SK-N-SH treated with all-trans-retinoic acid at 6 μM for 48 hours (cell line): ENCODE data around the gene OVOL2.

Experiments used
- ATAC-seq: fragments of 200-7000 bp; cut with Tn5 transposase; 3 replicates; pipeline ENCODE4 v1.9.1; 2020; ENCODE audit warnings: mild to moderate bottlenecking, moderate library complexity
- ARNTL ChIP-seq: fragments of 450-650 bp; formaldehyde crosslinking; IDR thresholded peaks from 2 replicates; pipeline ENCODE4 v1.5.0; 2020; ENCODE audit warnings: low read depth, mild to moderate bottlenecking, moderate library complexity, borderline replicate concordance
- BACH2 ChIP-seq: fragments of 250-450 bp; sonication (Bioruptor Pico); IDR thresholded peaks from 2 replicates; pipeline ENCODE4 v1.9.0; 2021; ENCODE audit warnings: mild to moderate bottlenecking, borderline replicate concordance
- CREB5 ChIP-seq: fragments of 250-450 bp; sonication (Bioruptor Pico); IDR thresholded peaks from 2 replicates; pipeline ENCODE4 v1.5.1; 2020; ENCODE audit warnings: low read depth, mild to moderate bottlenecking, moderate library complexity
- CSDC2 ChIP-seq: fragments of 250-450 bp; sonication (Bioruptor Pico); IDR thresholded peaks from 2 replicates; pipeline ENCODE4 v1.5.0; 2020; ENCODE audit warnings: mild to moderate bottlenecking, moderate library complexity
- CSRNP3 ChIP-seq: fragments of 250-450 bp; sonication (Bioruptor Pico); IDR thresholded peaks from 2 replicates; pipeline ENCODE4 v1.5.1; 2021; ENCODE audit warnings: mild to moderate bottlenecking, moderate library complexity
- ESRRG ChIP-seq: fragments of 250-450 bp; sonication (Bioruptor Pico); IDR thresholded peaks from 2 replicates; pipeline ENCODE4 v1.6.1; 2021; ENCODE audit warnings: mild to moderate bottlenecking
- GLIS3 ChIP-seq: fragments of 250-450 bp; sonication (Bioruptor Pico); IDR thresholded peaks from 2 replicates; pipeline ENCODE4 v1.5.0; 2020; ENCODE audit warnings: mild to moderate bottlenecking, moderate library complexity
- OSR1 ChIP-seq: fragments of 250-450 bp; sonication (Bioruptor Pico); IDR thresholded peaks from 2 replicates; pipeline ENCODE4 v1.8.0; 2022; ENCODE audit warnings: moderate library complexity, mild to moderate bottlenecking, inconsistent platforms
- PATZ1 ChIP-seq: fragments of 250-450 bp; sonication (Bioruptor Pico); IDR thresholded peaks from 2 replicates; pipeline ENCODE4 v1.8.0; 2020; ENCODE audit warnings: mild to moderate bottlenecking, moderate library complexity, borderline replicate concordance
- PPARA ChIP-seq: fragments of 250-450 bp; sonication (Bioruptor Pico); IDR thresholded peaks from 2 replicates; pipeline ENCODE4 v1.5.0; 2020; ENCODE audit warnings: mild to moderate bottlenecking, borderline replicate concordance
- RARB ChIP-seq: fragments of 250-450 bp; sonication (Bioruptor Pico); IDR thresholded peaks from 2 replicates; pipeline ENCODE4 v1.8.0; 2021; ENCODE audit warnings: mild to moderate bottlenecking, moderate library complexity
- SNAI2 ChIP-seq: fragments of 250-450 bp; sonication (Bioruptor Pico); IDR thresholded peaks from 2 replicates; pipeline ENCODE4 v1.5.0; 2020; ENCODE audit warnings: mild to moderate bottlenecking, moderate library complexity
- TCF4 ChIP-seq: fragments of 250-450 bp; sonication (Bioruptor Pico); IDR thresholded peaks from 2 replicates; pipeline ENCODE4 v1.8.0; 2021; ENCODE audit warnings: mild to moderate bottlenecking, moderate library complexity, borderline replicate concordance
- TOX ChIP-seq: fragments of 250-450 bp; sonication (Bioruptor Pico); IDR thresholded peaks from 2 replicates; pipeline ENCODE4 v1.8.0; 2021; ENCODE audit warnings: mild to moderate bottlenecking, moderate library complexity, borderline replicate concordance
- TSHZ2 ChIP-seq: fragments of 250-450 bp; sonication (Bioruptor Pico); IDR thresholded peaks from 2 replicates; pipeline ENCODE4 v1.5.0; 2020; ENCODE audit warnings: mild to moderate bottlenecking, moderate library complexity
- ZC3H10 ChIP-seq: fragments of 250-450 bp; sonication (Bioruptor Pico); IDR thresholded peaks from 2 replicates; pipeline ENCODE4 v1.5.1; 2021; ENCODE audit warnings: mild to moderate bottlenecking, moderate library complexity
- ZFP3 ChIP-seq: fragments of 250-450 bp; sonication (Bioruptor Pico); IDR thresholded peaks from 2 replicates; pipeline ENCODE4 v1.5.0; 2020; ENCODE audit warnings: mild to moderate bottlenecking, moderate library complexity
- ZNF565 ChIP-seq: fragments of 450-650 bp; formaldehyde crosslinking; conservative IDR thresholded peaks from 2 replicates; pipeline ENCODE4 v1.5.0; 2020; ENCODE audit warnings: low read depth, mild to moderate bottlenecking, moderate library complexity
- ZNF70 ChIP-seq: fragments of 450-650 bp; formaldehyde crosslinking; IDR thresholded peaks from 2 replicates; pipeline ENCODE4 v1.5.0; 2020; ENCODE audit warnings: mild to moderate bottlenecking, moderate library complexity
- ZNF8 ChIP-seq: fragments of 450-650 bp; formaldehyde crosslinking; IDR thresholded peaks from 2 replicates; pipeline ENCODE4 v1.5.0; 2020; ENCODE audit warnings: mild to moderate bottlenecking, moderate library complexity

The OVOL2 gene

GRCh38 chr20:17992224-17992637 lies 65.5 kb downstream of the OVOL2 start:
- TF ChIP-seq BACH2 (CRISPR knock-in tag) (no peak), GLIS3 (CRISPR knock-in tag) (no peak), ZC3H10 (CRISPR knock-in tag) (no peak), ZNF70 (CRISPR knock-in tag) (no peak), ESRRG (CRISPR knock-in tag) (no peak), ZNF565 (no peak), RARB (CRISPR knock-in tag) (no peak), ZNF8 (no peak), CREB5 (CRISPR knock-in tag) (no peak), TCF4 (no peak), CSDC2 (CRISPR knock-in tag) (no peak), OSR1 (CRISPR knock-in tag) (no peak), TSHZ2 (CRISPR knock-in tag) (no peak), CSRNP3 (CRISPR knock-in tag) (no peak), SNAI2 (CRISPR knock-in tag) (no peak), PATZ1 (CRISPR knock-in tag) (no peak), TOX (CRISPR knock-in tag) (no peak)
- no peak for ATAC-seq

- TF ChIP-seq CSRNP3 (CRISPR knock-in tag) (no peak), TOX (CRISPR knock-in tag) (no peak), TSHZ2 (CRISPR knock-in tag) (no peak), CREB5 (CRISPR knock-in tag) (no peak), ZFP3 (CRISPR knock-in tag) (no peak), TCF4 (no peak), SNAI2 (CRISPR knock-in tag) (no peak), ARNTL (no peak), PPARA (no peak), PATZ1 (CRISPR knock-in tag) (no peak)
These were observed 67.3 kb downstream of the OVOL2 start for GRCh38 chr20:17990278-17990972.

More at GRCh38 chr20:17990278-17990972, 67.3 kb downstream of the OVOL2 start:
- ATAC-seq: no peak
